ENCODE results near the gene GOLGA6L26. TPM values are rescaled to one million over a fixed set of nuclear protein-coding genes. Genes with fewer than 3 reads are reported as not detected.
A peak's percentile ranks its signal among the peaks of the same experiment; 100 is the strongest.
"Not testable (repeated sequence)": the region's sequence is repeated elsewhere in the genome, so short reads cannot be mapped to it uniquely, and the experiment has no call there.

Gene GOLGA6L26
- total and polyA plus RNA-seq, 2 donors (not counting 1 experiment from before 2014, with no cell fraction given) = not detected

DNA sequence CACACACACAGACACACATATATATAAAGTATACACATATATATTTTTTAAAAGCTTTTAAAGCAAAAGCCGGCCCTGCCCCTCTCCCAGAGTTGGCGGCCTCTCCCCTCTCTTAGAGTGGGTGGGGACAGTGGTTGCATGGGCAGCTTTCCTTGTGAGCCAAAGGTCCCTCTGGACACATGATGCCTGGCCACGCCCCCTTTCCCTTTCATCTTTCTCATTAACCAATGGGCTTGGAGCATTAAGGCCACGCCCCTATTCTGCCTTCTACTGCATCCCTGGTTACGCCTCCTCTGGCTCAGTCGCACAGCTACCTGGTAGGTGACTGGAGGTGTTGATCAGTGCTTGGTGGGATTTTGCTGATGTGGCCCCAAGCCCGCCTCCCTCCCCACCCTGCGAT is 20.5 kb upstream of the GOLGA6L26 start, which contains the start of gene GOLGA8S:
TSS of gene GOLGA8S (plus strand) at position 301 of the 400 bp plus-strand sequence. CDS start at position 363, 62 bp downstream.
- H2AFZ ChIP-seq (ENCODE audit: insufficient read depth, low read depth, low read length, poor library complexity, severe bottlenecking); H3K27me3 ChIP-seq (replicated peaks in 1 of 4; ENCODE audit: control extremely low read depth in 1 of 4, control insufficient read depth in 3 of 4, insufficient read depth in 4 of 4, low read length in 3 of 4); intact Hi-C loops (cut with micrococcal nuclease); CTCF ChIA-PET; H3K9ac ChIP-seq (ENCODE audit: low read length); H3K27ac Mint-ChIP-seq; H4K20me1 ChIP-seq (ENCODE audit: control insufficient read depth, insufficient read depth, low read length, poor library complexity, severe bottlenecking); H3K4me2 ChIP-seq (replicated peaks; ENCODE audit: low read depth, low read length, poor library complexity, severe bottlenecking); ATAC-seq (ENCODE audit: low read depth); H3K9me3 Mint-ChIP-seq (ENCODE audit: insufficient read depth); POLR2A ChIA-PET; H3K27ac ChIP-seq (ENCODE audit: low read length in 2 of 2); H3K9me3 ChIP-seq (ENCODE audit: control extremely low read depth in 1 of 3, control insufficient read depth in 2 of 3, insufficient read depth in 1 of 3, low read length in 2 of 3); H3K4me3 ChIP-seq (ENCODE audit: control extremely low read depth in 1 of 5, extremely low read depth in 1 of 5, insufficient read depth in 1 of 5, low read depth in 2 of 5, low read length in 4 of 5); DNase-seq; H3K4me1 ChIP-seq (ENCODE audit: control insufficient read depth in 2 of 2, insufficient read depth in 2 of 2, low read length in 2 of 2); H3K79me2 ChIP-seq (ENCODE audit: control insufficient read depth, insufficient read depth, low read length); H3K27me3 Mint-ChIP-seq; H3K4me3 Mint-ChIP-seq; H3K36me3 ChIP-seq (replicated peaks in 1 of 2; ENCODE audit: control extremely low read depth in 1 of 2, control insufficient read depth in 1 of 2, extremely low read depth in 1 of 2, insufficient read depth in 2 of 2, low read length in 1 of 2); H3K4me1 Mint-ChIP-seq: not testable (repeated sequence)
- no CpG with 5 or more reads among the region's 8 CpGs for WGBS (ENCODE audit: insufficient coverage)

DNA sequence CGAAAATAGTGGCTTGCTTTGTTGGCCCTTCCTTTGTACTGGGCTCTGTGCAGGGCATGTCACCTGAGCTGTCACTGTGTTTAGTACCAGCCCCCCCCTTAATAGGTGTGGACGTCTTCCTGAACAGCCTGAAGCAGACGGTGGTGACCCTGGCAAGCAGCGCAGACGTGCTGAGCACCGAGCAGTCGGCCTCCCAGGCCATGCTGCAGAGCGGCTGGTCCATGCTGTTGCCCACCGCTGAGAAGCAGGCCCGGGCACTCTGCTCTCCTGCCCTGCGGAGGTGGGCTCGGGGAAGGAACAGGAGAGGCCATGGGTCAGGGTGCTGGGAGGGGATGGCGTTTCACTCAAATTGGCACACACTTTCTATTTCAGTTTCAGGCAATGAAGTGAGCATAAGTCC is 22.8 kb downstream of the GOLGA6L26 start:
- H3K9me3 Mint-ChIP-seq (ENCODE audit: insufficient read depth); H3K27ac Mint-ChIP-seq; H2AFZ ChIP-seq (ENCODE audit: insufficient read depth, low read depth, low read length, poor library complexity, severe bottlenecking); H3K4me1 ChIP-seq (ENCODE audit: control insufficient read depth in 2 of 2, insufficient read depth in 2 of 2, low read length in 2 of 2); intact Hi-C loops (cut with micrococcal nuclease); H3K9ac ChIP-seq (ENCODE audit: low read length); H3K4me3 ChIP-seq (ENCODE audit: control extremely low read depth in 1 of 5, extremely low read depth in 1 of 5, insufficient read depth in 1 of 5, low read depth in 2 of 5, low read length in 4 of 5); CTCF ChIA-PET; H3K27me3 ChIP-seq (replicated peaks in 1 of 4; ENCODE audit: control extremely low read depth in 1 of 4, control insufficient read depth in 3 of 4, insufficient read depth in 4 of 4, low read length in 3 of 4); DNase-seq; H3K9me3 ChIP-seq (ENCODE audit: control extremely low read depth in 1 of 3, control insufficient read depth in 2 of 3, insufficient read depth in 1 of 3, low read length in 2 of 3); POLR2A ChIA-PET; H3K4me2 ChIP-seq (replicated peaks; ENCODE audit: low read depth, low read length, poor library complexity, severe bottlenecking); ATAC-seq (ENCODE audit: low read depth); H3K27ac ChIP-seq (ENCODE audit: low read length in 2 of 2); H4K20me1 ChIP-seq (ENCODE audit: control insufficient read depth, insufficient read depth, low read length, poor library complexity, severe bottlenecking); H3K79me2 ChIP-seq (ENCODE audit: control insufficient read depth, insufficient read depth, low read length); H3K27me3 Mint-ChIP-seq; H3K4me3 Mint-ChIP-seq; H3K4me1 Mint-ChIP-seq: not testable (repeated sequence)
- peaks cover 3 to 20% of the 10 kb centered on the region in 2 experiments for H3K36me3 ChIP-seq (replicated peaks in 1 of 2; ENCODE audit: control extremely low read depth in 1 of 2, control insufficient read depth in 1 of 2, extremely low read depth in 1 of 2, insufficient read depth in 2 of 2, low read length in 1 of 2)
- WGBS (ENCODE audit: insufficient coverage) = 100% methylated on average over 1 of the region's 13 CpGs

DNA sequence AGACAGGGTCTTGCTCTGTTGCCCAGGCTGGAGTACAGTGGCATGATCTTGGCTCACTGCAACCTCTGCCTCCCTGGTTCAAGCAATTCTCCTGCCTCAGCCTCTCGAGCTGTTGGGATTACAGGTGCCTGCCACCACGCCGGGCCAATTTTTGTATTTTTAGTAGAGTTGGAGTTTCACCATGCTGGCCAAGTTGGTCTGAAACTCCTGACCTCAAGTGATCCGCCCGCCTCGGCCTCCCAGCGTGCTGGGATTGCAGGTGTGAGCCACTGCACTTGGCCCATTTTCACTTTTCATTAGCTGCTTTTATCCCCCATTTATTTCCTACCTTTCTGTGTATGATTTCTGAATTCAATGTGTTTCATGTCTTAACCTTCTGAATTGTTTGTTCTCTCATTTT is 28.1 kb downstream of the GOLGA6L26 start:
- ATAC-seq (ENCODE audit: low read depth); H3K27me3 ChIP-seq (replicated peaks in 1 of 4; ENCODE audit: control extremely low read depth in 1 of 4, control insufficient read depth in 3 of 4, insufficient read depth in 4 of 4, low read length in 3 of 4); H3K4me3 Mint-ChIP-seq; H3K4me2 ChIP-seq (replicated peaks; ENCODE audit: low read depth, low read length, poor library complexity, severe bottlenecking); H4K20me1 ChIP-seq (ENCODE audit: control insufficient read depth, insufficient read depth, low read length, poor library complexity, severe bottlenecking); H3K4me3 ChIP-seq (ENCODE audit: control extremely low read depth in 1 of 5, extremely low read depth in 1 of 5, insufficient read depth in 1 of 5, low read depth in 2 of 5, low read length in 4 of 5); H3K9me3 ChIP-seq (ENCODE audit: control extremely low read depth in 1 of 3, control insufficient read depth in 2 of 3, insufficient read depth in 1 of 3, low read length in 2 of 3); POLR2A ChIA-PET; DNase-seq; H3K27ac Mint-ChIP-seq; H3K9ac ChIP-seq (ENCODE audit: low read length); H3K79me2 ChIP-seq (ENCODE audit: control insufficient read depth, insufficient read depth, low read length); intact Hi-C loops (cut with micrococcal nuclease); H2AFZ ChIP-seq (ENCODE audit: insufficient read depth, low read depth, low read length, poor library complexity, severe bottlenecking); H3K27me3 Mint-ChIP-seq; H3K27ac ChIP-seq (ENCODE audit: low read length in 2 of 2); H3K9me3 Mint-ChIP-seq (ENCODE audit: insufficient read depth); H3K4me1 ChIP-seq (ENCODE audit: control insufficient read depth in 2 of 2, insufficient read depth in 2 of 2, low read length in 2 of 2); CTCF ChIA-PET: not testable (repeated sequence)
- no CpG with 5 or more reads among the region's 7 CpGs for WGBS (ENCODE audit: insufficient coverage)
- peaks cover 22% of the 10 kb centered on the region for H3K4me1 Mint-ChIP-seq
- peaks cover 2 to 19% of the 10 kb centered on the region in 2 experiments for H3K36me3 ChIP-seq (replicated peaks in 1 of 2; ENCODE audit: control extremely low read depth in 1 of 2, control insufficient read depth in 1 of 2, extremely low read depth in 1 of 2, insufficient read depth in 2 of 2, low read length in 1 of 2)

- H3K9me3 Mint-ChIP-seq (ENCODE audit: insufficient read depth); H3K27ac ChIP-seq (ENCODE audit: low read length in 2 of 2); H3K79me2 ChIP-seq (ENCODE audit: control insufficient read depth, insufficient read depth, low read length); H3K9me3 ChIP-seq (ENCODE audit: control extremely low read depth in 1 of 3, control insufficient read depth in 2 of 3, insufficient read depth in 1 of 3, low read length in 2 of 3); H2AFZ ChIP-seq (ENCODE audit: insufficient read depth, low read depth, low read length, poor library complexity, severe bottlenecking); H3K27ac Mint-ChIP-seq; intact Hi-C loops (cut with micrococcal nuclease); H3K27me3 ChIP-seq (replicated peaks in 1 of 4; ENCODE audit: control extremely low read depth in 1 of 4, control insufficient read depth in 3 of 4, insufficient read depth in 4 of 4, low read length in 3 of 4); DNase-seq; CTCF ChIA-PET; ATAC-seq (ENCODE audit: low read depth); POLR2A ChIA-PET; H3K4me1 ChIP-seq (ENCODE audit: control insufficient read depth in 2 of 2, insufficient read depth in 2 of 2, low read length in 2 of 2); H4K20me1 ChIP-seq (ENCODE audit: control insufficient read depth, insufficient read depth, low read length, poor library complexity, severe bottlenecking); H3K27me3 Mint-ChIP-seq: not testable (repeated sequence)
- Histone ChIP-seq H3K4me3 (ENCODE audit: control extremely low read depth in 1 of 5, extremely low read depth in 1 of 5, insufficient read depth in 1 of 5, low read depth in 2 of 5, low read length in 4 of 5) (peak overlapping the region in 1 of 5 experiments; percentile 41), H3K9ac (ENCODE audit: low read length) (peak overlapping the region; percentile 45), H3K4me2 (replicated peaks; ENCODE audit: low read depth, low read length, poor library complexity, severe bottlenecking) (peak overlapping the region; percentile 17), H3K36me3 (replicated peaks in 1 of 2; ENCODE audit: control extremely low read depth in 1 of 2, control insufficient read depth in 1 of 2, extremely low read depth in 1 of 2, insufficient read depth in 2 of 2, low read length in 1 of 2) (peaks cover 1 to 17% of the 10 kb centered on the region in 2 experiments)
- H3K4me3 Mint-ChIP-seq = peak overlapping the region; percentile 91
- WGBS (ENCODE audit: insufficient coverage) = 14% methylated on average over 1 of the region's 4 CpGs
- peaks cover 22% of the 10 kb centered on the region for H3K4me1 Mint-ChIP-seq
Measured at GRCh38 chr15:23304805-23305204, 29.2 kb downstream of the GOLGA6L26 start.

All from B cell (primary cell).